ENCODE data around the gene COLGALT1.
"Not testable (repeated sequence)": the region's sequence is repeated elsewhere in the genome, so short reads cannot be mapped to it uniquely, and the experiment has no call there.

The COLGALT1 gene

DNA sequence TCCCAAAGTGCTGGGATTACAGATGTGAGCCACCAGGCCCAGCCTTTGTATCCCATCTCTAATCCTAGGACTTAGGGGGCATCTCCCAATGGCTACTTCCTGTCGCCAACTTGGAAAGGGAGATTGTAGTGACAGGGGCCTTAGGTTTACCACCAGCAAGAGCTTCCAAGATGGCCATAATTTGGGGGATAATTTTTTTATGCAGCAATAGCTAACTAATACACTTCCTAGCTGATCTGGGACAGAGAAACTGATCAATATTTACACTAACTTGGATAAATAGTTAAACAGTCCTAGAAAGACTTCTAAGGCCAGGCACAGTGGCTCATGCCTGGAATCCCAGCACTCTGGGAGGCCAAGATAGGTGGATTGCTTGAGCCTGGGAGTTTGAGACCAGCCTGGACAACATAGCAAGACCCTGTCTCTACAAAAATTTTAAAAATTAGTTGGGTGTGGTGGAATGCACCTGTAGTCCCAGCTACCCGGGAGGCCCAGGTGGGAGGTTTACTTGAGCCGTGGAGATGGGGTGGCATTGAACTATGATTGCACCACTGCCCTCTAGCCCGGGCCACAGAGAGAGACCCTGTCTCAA lies 5.3 kb upstream of the COLGALT1 start:
- H3K4me3 ChIP-seq (replicated peaks; ENCODE audit: low read depth, low read length), result no peak overlapping the region
- TF ChIP-seq, protein P1, sequence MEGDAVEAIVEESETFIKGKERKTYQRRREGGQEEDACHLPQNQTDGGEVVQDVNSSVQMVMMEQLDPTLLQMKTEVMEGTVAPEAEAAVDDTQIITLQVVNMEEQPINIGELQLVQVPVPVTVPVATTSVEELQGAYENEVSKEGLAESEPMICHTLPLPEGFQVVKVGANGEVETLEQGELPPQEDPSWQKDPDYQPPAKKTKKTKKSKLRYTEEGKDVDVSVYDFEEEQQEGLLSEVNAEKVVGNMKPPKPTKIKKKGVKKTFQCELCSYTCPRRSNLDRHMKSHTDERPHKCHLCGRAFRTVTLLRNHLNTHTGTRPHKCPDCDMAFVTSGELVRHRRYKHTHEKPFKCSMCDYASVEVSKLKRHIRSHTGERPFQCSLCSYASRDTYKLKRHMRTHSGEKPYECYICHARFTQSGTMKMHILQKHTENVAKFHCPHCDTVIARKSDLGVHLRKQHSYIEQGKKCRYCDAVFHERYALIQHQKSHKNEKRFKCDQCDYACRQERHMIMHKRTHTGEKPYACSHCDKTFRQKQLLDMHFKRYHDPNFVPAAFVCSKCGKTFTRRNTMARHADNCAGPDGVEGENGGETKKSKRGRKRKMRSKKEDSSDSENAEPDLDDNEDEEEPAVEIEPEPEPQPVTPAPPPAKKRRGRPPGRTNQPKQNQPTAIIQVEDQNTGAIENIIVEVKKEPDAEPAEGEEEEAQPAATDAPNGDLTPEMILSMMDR (IDR thresholded peaks at IDR 0.05; ENCODE audit: low read length, missing control alignments), result no peak
- DNase-seq (ENCODE audit: low read depth), result no peak

DNA sequence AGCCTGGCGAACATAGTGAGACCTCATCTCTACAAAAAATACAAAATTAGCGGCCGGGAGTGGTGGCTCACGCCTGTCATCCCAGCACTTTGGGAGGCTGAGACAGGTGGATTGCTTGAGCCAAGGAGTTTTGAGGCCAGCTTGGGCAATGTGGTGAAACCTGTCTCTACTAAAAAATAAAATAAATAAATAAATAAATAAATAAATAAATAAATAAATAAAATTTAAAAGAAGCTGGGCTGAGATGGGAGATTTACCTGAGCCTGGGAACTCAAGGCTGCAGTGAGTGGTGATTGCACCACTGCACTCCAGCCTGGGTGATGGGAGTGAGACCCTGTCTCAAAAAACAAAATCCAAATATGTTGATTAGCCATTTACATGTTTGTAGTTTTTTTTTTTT lies 2.7 kb upstream of the COLGALT1 start:
- not testable (repeated sequence) for H3K4me3 ChIP-seq (replicated peaks; ENCODE audit: low read depth, low read length)

DNA sequence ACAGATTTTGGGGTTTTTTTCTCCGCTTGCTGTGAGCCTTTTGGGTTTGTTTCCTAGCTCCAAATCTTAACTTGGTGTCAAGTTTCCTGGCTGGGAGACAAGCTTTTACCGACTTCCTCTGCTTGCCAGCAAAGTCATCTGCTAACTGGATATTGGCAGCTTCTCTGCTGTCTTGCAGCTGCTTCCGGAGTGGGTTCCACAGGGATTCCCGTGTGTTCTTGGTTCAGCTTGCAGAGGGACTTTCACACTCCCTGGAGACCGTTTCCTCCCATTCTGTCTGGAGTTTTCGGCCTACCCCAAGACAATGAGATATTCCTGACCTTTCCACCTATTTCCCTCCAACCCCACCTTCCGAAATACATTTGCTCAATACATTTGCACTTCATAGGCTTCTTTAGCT lies 2.2 kb upstream of the COLGALT1 start:
- peak; percentile 99 for DNase-seq (ENCODE audit: low read depth)
- TF ChIP-seq, protein P1 (IDR thresholded peaks at IDR 0.05; ENCODE audit: low read length, missing control alignments), result no peak
- H3K4me3 ChIP-seq (replicated peaks; ENCODE audit: low read depth, low read length), result no peak overlapping the region

More for the DNA sequence above, 2.7 kb upstream of the COLGALT1 start:
- not testable (repeated sequence) for DNase-seq (ENCODE audit: low read depth)

DNA sequence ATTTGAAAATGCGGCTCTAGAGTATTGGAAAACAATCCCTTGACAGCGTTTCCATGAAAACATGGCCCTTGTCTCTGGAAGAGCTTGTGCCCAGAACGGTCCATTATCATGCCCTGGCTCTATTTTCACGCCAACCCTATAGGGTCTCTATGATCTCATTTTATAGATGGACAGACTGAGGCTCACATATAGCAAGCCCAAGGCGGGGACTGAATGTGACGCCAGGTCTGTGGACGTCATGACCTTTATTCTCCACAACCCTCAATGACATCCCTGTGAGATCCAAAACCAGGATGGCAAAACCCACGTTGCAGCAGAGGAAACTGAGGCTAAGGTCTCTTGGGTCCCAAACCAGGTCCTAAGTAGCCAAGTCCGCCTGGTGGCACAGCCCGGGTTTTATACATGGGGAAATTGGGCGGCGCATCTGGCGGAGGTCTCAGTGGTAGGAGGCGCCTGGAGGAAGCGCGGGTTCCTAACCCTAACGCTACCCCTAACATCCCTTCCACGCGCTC lies 425 bp upstream of the COLGALT1 start:
- TF ChIP-seq, protein P1 (IDR thresholded peaks at IDR 0.05; ENCODE audit: low read length, missing control alignments), result no peak
- no peak for DNase-seq (ENCODE audit: low read depth)
- H3K4me3 ChIP-seq (replicated peaks; ENCODE audit: low read depth, low read length), result peak overlapping the region; percentile 88

DNA sequence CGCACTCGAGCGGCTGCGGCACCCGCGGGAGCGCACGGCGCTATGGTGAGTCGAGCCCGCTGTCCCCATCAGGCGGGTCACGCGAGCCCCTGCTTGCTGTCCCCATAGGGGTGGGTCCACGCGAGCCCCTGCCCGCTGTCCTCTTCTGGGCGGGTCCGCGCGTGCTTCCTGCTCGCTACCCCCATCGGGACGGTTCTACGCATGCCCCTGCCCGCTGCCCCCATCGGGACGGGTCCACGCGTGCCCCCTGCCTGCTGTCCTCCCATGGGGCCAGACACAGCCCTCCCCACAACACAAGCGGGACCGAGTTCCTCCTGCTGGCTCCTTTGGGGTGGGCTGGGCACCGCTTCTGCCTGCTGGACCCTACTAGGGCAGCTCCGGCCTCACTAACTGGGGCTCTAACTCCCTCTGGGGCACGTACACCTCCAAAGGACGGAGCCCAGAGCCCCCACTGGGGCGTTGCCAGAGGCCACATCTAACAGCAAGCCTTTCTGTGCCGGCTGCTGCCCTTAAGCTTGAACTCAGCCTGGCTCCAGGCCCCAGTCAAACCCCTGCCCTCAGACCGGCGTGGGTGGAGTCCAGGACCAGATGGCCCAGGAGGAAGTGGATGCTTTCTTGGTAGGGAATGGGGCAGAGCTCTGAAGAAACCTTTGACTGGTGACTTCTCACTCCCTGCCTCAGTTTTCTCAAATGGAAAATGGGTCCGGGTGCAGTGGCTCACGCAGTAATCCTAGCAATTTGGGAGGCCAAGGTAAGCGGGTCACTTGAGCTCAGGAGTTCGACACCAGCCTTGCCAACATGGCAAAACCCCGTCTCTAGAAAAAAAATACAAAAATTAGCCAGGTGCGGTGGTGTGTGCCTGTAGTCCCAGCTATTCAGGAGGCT lies 722 bp downstream of the COLGALT1 start:
- TF ChIP-seq, protein P1 (IDR thresholded peaks at IDR 0.05; ENCODE audit: low read length, missing control alignments), result no peak
- peak; percentile 70 for DNase-seq (ENCODE audit: low read depth)
- H3K4me3 ChIP-seq (replicated peaks; ENCODE audit: low read depth, low read length), result peak overlapping the region; percentile 88

DNA sequence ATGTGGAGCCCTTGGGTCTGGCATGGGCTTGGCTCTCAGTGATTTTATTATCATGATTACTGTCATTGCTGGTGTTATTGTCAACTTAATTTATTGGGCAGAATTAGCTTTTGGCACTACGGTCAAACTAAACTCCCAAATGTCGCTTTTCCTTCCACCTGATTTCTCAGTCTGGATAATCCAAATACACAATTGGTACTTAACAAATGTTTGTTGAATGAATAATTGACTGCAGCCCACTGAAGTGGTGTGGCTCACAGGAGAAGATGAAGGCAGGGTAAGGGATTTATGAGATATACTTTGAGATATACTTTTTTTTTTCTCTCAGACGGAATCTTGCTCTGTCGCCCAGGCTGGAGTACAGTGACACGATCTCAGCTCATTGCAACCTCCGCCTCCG lies 1.5 kb downstream of the COLGALT1 start:
- TF ChIP-seq, protein P1 (IDR thresholded peaks at IDR 0.05; ENCODE audit: low read length, missing control alignments), result no peak
- H3K4me3 ChIP-seq (replicated peaks; ENCODE audit: low read depth, low read length), result peak overlapping the region; percentile 88
- no peak for DNase-seq (ENCODE audit: low read depth)

DNA sequence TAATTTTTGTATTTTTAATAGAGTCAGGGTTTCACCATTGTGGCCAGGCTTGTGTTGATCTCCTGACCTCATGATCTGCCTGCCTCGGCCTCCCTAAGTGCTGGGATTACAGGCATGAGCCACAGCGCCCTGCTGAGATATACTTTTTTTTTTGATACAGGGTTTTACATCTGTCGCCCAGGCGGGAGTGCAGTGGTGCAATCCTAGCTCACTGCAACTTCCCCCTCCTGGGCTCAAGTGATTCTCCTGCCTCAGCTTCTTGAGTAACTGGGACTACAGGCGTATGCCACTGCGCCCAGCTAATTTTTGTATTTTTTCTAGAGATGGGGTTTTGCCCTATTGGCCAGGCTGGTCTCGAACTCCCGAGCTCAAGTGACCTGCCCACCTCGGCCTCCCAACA lies 2.0 kb downstream of the COLGALT1 start:
- DNase-seq (ENCODE audit: low read depth), result no peak

More for the DNA sequence above, 2.0 kb downstream of the COLGALT1 start:
- TF ChIP-seq, protein P1 (IDR thresholded peaks at IDR 0.05; ENCODE audit: low read length, missing control alignments), result no peak
- H3K4me3 ChIP-seq (replicated peaks; ENCODE audit: low read depth, low read length), result no peak overlapping the region

Measured in fibroblast of pulmonary artery (primary cell).